Brain microvascular endothelial cell (primary cell): ENCODE results near the gene SF1.

ENCODE experiments used
- DNase-seq: peaks from one replicate; pipeline ENCODE4 v3.0.0-alpha.2; 2020
- H3K27ac ChIP-seq: fragments of 250-450 bp; sonication (Bioruptor Pico); 2 replicates; pipeline ENCODE4 v1.5.1; 2020; ENCODE audit warnings: mild to moderate bottlenecking, moderate library complexity
- H3K27me3 ChIP-seq: fragments of 250-450 bp; sonication (Bioruptor Pico); replicated peaks from 2 replicates; pipeline ENCODE4 v1.5.1; 2020; ENCODE audit warnings: mild to moderate bottlenecking
- H3K36me3 ChIP-seq: fragments of 250-450 bp; sonication (Bioruptor Pico); replicated peaks from 2 replicates; pipeline ENCODE4 v1.5.1; 2020; ENCODE audit warnings: mild to moderate bottlenecking
- H3K4me3 ChIP-seq: 2 replicates; pipeline ENCODE4 v1.5.1; 2011; ENCODE audit warnings: low read depth, mild to moderate bottlenecking, control low read depth, low read length, moderate library complexity
- in situ Hi-C: cut with HindIII; loops from 2 replicates; pipeline ENCODE4 v1.10.0; 2017; ENCODE audit warnings: low sequenced_read_pairs, low pct_ligation_motif_present
- TF ChIP-seq, protein P1 (sequence below): IDR thresholded peaks from 2 replicates; pipeline ENCODE4 v1.5.1; 2011; ENCODE audit warnings: low read depth, mild to moderate bottlenecking, moderate library complexity, low read length, control low read depth, inconsistent platforms; ENCODE audit errors: missing control alignments

Gene SF1

GRCh38 chr11:64799256-64799622, 20.9 kb upstream of the SF1 start:
- Histone ChIP-seq H3K36me3 (peaks cover 8% of the 10 kb centered on the region), H3K27me3 (no peaks in the 10 kb centered on the region), H3K27ac (no peak overlapping the region), H3K4me3 (no peak overlapping the region)
- no peak for DNase-seq
- TF ChIP-seq, protein P1, sequence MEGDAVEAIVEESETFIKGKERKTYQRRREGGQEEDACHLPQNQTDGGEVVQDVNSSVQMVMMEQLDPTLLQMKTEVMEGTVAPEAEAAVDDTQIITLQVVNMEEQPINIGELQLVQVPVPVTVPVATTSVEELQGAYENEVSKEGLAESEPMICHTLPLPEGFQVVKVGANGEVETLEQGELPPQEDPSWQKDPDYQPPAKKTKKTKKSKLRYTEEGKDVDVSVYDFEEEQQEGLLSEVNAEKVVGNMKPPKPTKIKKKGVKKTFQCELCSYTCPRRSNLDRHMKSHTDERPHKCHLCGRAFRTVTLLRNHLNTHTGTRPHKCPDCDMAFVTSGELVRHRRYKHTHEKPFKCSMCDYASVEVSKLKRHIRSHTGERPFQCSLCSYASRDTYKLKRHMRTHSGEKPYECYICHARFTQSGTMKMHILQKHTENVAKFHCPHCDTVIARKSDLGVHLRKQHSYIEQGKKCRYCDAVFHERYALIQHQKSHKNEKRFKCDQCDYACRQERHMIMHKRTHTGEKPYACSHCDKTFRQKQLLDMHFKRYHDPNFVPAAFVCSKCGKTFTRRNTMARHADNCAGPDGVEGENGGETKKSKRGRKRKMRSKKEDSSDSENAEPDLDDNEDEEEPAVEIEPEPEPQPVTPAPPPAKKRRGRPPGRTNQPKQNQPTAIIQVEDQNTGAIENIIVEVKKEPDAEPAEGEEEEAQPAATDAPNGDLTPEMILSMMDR = no peak
- in situ Hi-C loops = no loop called here

DNA sequence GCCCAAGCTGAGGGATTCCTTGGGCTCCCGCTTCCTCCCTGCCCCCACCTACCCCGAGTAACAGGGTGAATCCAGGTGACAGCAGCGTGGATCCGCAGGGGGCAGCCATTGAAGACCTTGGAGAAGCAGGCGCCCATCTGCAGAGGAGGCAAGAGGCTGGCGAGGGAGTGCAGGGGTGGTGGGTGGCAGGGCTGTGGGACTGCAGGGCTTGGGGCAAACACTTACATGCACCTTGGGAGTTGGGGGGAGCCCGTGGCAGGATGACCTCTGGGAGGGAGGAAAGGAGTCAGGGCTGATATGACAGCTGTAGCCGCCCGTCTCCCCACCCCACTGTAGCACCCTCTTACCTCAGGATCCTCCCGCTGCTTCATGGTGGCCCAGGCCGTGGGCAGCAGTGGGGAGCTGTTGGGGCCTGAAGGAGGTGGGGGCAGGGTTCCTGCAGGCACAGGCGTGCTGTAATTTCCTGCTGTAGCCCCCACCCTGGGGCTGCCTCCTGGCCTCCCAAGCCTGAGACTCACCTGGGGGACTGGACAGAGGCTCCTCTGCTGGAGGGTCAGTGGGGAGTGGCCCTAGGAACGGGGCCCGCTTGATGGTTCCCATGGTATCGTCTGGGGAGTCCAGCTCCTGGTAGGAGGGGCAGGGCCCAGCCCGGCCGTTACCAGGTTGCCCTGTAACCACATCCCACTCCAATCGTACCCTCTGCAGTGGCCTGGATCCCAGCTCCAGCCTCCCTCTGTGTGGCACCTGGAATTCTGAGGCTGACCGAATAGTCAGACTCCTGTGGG, 18.6 kb upstream of the SF1 start:
- Histone ChIP-seq H3K4me3 (no peak overlapping the region), H3K27ac (no peak overlapping the region), H3K36me3 (peaks cover 8% of the 10 kb centered on the region), H3K27me3 (no peaks in the 10 kb centered on the region)
- TF ChIP-seq, protein P1 = no peak
- no peak for DNase-seq
- in situ Hi-C loops = no loop called here

DNA sequence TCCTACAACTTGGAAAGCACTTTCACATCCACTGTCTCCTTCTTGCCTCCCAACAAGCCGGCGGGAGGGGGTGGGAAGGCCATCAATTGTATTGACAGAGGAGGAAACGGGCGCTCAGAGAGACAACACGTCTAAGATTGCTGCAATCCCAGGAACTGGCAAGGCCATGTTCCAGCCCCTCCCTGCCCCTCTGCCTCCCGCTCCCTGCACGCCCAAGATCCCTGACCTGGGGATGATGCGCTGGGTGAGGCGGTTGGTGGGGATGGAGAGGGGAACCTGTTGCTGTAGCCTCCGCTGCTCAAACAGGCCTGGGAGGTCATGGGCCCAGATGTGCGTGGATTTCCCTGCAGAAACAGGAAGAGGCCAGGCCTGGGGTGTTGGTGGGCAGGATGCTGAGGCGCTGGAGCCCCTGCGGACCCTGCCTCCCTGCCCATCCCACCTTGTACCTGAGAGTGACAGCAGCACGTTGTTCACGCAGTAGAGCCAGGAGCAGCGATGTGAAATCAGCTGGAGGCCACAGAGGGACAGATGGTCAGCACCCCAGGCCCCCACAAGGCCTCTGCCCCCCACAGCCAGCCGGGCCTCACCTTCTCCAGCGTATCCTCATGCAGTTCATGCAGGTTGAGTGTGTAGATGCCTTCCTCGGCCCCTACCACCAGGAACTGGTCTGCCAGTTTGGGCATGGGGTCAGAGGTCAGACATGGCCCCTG, 17.9 kb upstream of the SF1 start:
- TF ChIP-seq, protein P1 = no peak
- Histone ChIP-seq H3K4me3 (no peak overlapping the region), H3K36me3 (peaks cover 8% of the 10 kb centered on the region), H3K27me3 (no peaks in the 10 kb centered on the region), H3K27ac (no peak overlapping the region)
- no peak for DNase-seq
- in situ Hi-C loops = no loop called here

- Histone ChIP-seq H3K36me3 (peaks cover 10% of the 10 kb centered on the region), H3K27ac (no peak overlapping the region), H3K4me3 (no peak overlapping the region), H3K27me3 (no peaks in the 10 kb centered on the region)
- TF ChIP-seq, protein P1 = no peak
- in situ Hi-C loops = no loop called here
- DNase-seq = no peak
Observed at GRCh38 chr11:64794526-64794925, 16.2 kb upstream of the SF1 start.

DNA sequence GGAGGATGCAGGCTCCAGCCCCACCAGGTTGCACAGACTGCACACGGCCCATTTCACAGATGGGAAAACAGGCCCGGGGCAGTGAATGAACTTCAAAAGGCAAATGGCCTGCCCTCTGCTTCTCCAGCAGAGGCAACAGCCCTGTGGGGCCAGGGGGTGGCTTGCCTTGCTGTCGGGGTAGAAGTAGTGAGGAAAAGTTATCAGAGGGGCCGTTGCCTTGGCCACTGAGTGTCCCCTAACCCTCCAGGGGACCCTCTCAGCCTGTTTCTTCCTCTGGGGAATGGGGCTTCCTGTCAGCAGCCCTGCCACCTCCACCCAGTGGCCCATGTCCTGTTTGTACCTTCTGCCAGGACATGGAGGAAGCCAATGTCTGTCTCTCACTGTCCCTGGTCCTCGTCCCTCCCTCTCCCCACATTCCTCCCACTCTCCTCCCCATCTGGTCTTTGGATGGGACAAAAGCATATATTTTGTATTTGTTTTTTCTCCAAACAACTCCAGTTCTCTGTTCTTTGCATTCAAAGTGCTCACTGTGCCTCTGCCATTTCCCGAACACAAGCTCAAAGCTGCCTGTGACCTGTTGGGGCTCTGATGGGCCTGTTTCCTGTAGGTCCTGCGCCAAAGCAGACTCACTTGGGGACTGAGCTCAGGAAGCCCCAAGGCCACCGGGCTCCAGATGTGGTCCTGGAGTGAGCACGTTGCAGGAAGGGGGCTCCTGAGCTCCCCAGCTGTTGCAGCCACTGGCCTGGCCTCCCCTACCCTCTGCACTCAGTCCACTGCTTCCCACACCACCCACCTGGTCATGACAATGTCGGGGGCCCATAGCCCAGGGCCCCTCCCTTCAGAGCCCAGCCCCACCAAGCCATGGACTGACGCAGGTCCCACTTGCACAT, 15.2 kb upstream of the SF1 start:
- TF ChIP-seq, protein P1 = no peak
- Histone ChIP-seq H3K27ac (no peak overlapping the region), H3K27me3 (no peaks in the 10 kb centered on the region), H3K4me3 (no peak overlapping the region), H3K36me3 (peaks cover 15% of the 10 kb centered on the region)
- DNase-seq = no peak
- in situ Hi-C loops = no loop called here
